Thoracic aorta (tissue), 2 donors: ENCODE results near the gene DEPDC1B. TPM values are rescaled to one million over a fixed set of nuclear protein-coding genes. Genes with fewer than 3 reads are reported as not detected.

Source experiments
- ATAC-seq: fragments of 150-250 bp; one replicate; pipeline ENCODE4 v1.8.0; 2017; ENCODE audit warnings: low read depth; ENCODE audit not compliant: insufficient number of reproducible peaks, low FRiP score
- DNase-seq: peaks from one replicate; pipeline ENCODE4 v3.0.0-alpha.2; 2020; ENCODE audit warnings: low spot score
- H3K27ac ChIP-seq, 2 donors: fragments of 200-600 bp; sonication (generic); 1 replicate in 1 of 2; 2 replicates in 1 of 2; pipeline ENCODE4 v1.5.1; 2016; ENCODE audit warnings: mild to moderate bottlenecking in 2 of 2, moderate library complexity in 2 of 2
- H3K27me3 ChIP-seq: fragments of 200-600 bp; sonication (generic); replicated peaks from 2 replicates; pipeline ENCODE4 v1.6.0; 2016; ENCODE audit warnings: mild to moderate bottlenecking; ENCODE audit not compliant: insufficient read depth
- H3K36me3 ChIP-seq: fragments of 200-600 bp; sonication (generic); one replicate; pipeline ENCODE4 v1.5.1; 2016
- H3K4me1 ChIP-seq, 2 donors: fragments of 200-600 bp; sonication (generic); 1 replicate in 1 of 2; 2 replicates in 1 of 2; pipeline versions ENCODE4 v1.5.1 to v1.6.0; 2016; ENCODE audit warnings: low read depth in 2 of 2, mild to moderate bottlenecking in 1 of 2; ENCODE audit not compliant: control insufficient read depth in 1 of 2
- H3K4me3 ChIP-seq: fragments of 200-600 bp; sonication (generic); 2 replicates; pipeline ENCODE4 v1.5.1; 2016; ENCODE audit warnings: mild to moderate bottlenecking
- H3K9me3 ChIP-seq: fragments of 200-600 bp; sonication (generic); 2 replicates; pipeline ENCODE4 v1.5.1; 2016
- CTCF ChIP-seq: fragments of 200-600 bp; sonication (generic); IDR thresholded peaks from one replicate; pipeline ENCODE4 v1.5.1; 2019; ENCODE audit warnings: antibody characterized with exemption
- total RNA-seq, 2 donors: library from RNA; depleted of rRNA; stranded (reverse); fragments of >200 nt; gene quantifications; one replicate each; pipeline versions ENCODE4 v1.1.0 to v1.2.3, GENCODE V29; 2016

DEPDC1B gene
- total RNA-seq, 2 donors from 2014 or later: not detected

GRCh38 chr5:60549841-60550240, 150.1 kb downstream of the DEPDC1B start:
- no peaks in the 10 kb centered on the region for H3K9me3 ChIP-seq
- no peak for TF ChIP-seq CTCF
- no peak overlapping the region for H3K27ac ChIP-seq
- H3K27me3 ChIP-seq: no peaks in the 10 kb centered on the region
- ATAC-seq: no peak
- peaks cover 13 to 35% of the 10 kb centered on the region in 2 donors for H3K4me1 ChIP-seq
- no peak for DNase-seq
- no peaks in the 10 kb centered on the region for H3K36me3 ChIP-seq
- no peak overlapping the region for H3K4me3 ChIP-seq

Other genes starting within 250 kb of the DEPDC1B start
- gene ELOVL7, start 144.1 kb upstream of the DEPDC1B start, total RNA-seq: 10 to 100 TPM in 1 of 2 donors, 1 to 10 TPM in 1; 3.0 to 18.5 TPM
- 10 to 100 TPM; 11.0 to 13.0 TPM for gene ERCC8, start 244.9 kb upstream of the DEPDC1B start, total RNA-seq
- gene NDUFAF2, start 245.0 kb upstream of the DEPDC1B start, total RNA-seq: 10 to 100 TPM; 26.0 to 32.9 TPM